GM12874 (cell line): ENCODE measurements around the gene ERFL.
A peak's percentile ranks its signal among the peaks of the same experiment; 100 is the strongest.

Experiments used
- CTCF ChIP-seq: IDR thresholded peaks from 2 replicates; pipeline ENCODE4 v1.5.1; 2011; ENCODE audit warnings: low read depth, mild to moderate bottlenecking, control low read depth, low read length, moderate library complexity; ENCODE audit not compliant: insufficient read depth

The ERFL gene

GRCh38 chr19:41934849-41935374 is 6.7 kb upstream of the ERFL start:
- peak; percentile 88 for TF ChIP-seq CTCF

- TF ChIP-seq CTCF, result no peak
These were observed 5.6 kb upstream of the ERFL start for GRCh38 chr19:41933693-41934426.

DNA sequence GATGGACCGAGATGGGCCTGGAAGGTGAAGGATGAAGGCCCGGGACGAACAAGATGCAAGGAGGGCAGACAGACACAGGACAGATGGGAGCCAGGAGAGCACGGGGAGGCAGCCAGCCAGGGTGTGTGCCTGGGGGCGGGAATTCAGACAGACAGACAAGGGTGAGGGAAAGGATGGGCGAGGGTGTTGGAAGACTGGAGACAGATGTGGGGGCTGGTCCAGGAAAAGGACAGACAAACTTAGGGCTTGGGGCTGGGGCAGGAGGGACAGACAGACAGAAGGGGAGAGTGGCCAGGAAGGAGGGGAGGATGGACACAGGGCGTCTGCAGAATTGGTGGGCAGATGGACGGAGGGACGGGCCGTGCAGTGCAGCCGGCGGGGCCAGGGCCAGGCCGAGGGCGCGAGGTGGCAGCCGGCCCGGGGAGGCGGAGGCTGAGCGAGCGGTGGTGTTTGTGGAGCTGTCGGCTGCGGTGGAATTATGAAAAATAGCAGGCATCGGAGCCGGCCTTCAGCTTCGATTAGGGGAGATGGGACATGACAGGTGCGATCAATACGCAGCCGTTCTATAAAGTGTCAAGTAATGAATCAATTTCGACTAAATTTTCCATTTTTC is 4.6 kb upstream of the ERFL start:
- TF ChIP-seq CTCF, result no peak

DNA sequence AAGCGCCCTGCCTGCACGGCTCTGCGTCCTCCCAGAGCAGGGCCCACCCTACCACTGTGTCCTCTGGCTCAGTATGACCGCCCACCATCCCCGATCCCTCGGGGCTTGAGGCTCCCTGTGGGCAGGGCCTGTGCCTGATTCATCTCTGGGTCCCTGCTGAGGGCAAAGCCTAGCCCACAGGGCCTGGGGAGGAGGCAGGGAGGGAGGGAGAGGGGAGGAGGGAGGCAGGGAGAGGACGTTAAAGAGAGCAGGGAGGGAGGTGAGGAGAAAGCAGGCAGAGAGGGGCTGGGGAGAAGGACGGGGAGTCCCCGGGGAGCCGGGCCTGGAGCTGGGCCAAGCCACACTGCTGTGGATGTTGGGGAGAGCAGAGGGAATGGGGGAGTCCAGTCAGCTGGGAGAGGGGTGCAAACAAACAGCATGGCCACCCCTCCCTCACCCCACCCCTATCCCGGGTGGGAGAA is 4.0 kb upstream of the ERFL start:
- TF ChIP-seq CTCF, result no peak

DNA sequence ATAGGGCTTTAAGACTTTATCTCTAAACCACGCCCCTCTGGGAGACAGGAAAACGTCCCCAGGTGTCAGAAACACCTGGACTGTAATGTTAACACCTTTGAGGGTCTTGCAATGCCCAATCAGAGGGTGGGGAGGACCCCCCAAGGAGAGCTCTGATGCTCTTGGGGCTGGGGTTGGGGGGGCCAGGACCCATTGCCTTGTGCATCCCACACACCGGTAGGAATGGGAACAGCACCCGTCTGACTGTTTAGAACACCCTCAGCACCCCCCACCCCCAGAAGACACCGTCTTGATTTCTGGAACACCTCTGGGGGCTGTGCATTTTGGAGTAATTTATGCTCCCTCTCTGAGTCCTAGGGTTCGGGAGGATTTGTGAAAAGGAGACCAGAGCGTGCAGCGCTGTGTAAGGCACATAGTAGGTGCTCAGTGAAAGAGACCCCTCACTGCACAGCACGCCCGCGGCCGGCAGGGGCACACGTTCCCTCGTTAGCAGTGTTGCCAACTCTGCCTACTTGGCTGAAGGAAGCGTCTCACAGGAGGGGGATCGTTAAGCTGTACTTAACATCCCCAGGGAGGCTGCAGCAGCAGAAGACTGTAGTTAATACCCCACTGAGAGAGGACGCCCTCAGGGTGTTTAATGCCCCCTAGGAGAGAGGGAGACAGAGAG is 2.8 kb upstream of the ERFL start:
- TF ChIP-seq CTCF, result peak; percentile 59

GRCh38 chr19:41930322-41930722 is 2.1 kb upstream of the ERFL start:
- TF ChIP-seq CTCF, result no peak

DNA sequence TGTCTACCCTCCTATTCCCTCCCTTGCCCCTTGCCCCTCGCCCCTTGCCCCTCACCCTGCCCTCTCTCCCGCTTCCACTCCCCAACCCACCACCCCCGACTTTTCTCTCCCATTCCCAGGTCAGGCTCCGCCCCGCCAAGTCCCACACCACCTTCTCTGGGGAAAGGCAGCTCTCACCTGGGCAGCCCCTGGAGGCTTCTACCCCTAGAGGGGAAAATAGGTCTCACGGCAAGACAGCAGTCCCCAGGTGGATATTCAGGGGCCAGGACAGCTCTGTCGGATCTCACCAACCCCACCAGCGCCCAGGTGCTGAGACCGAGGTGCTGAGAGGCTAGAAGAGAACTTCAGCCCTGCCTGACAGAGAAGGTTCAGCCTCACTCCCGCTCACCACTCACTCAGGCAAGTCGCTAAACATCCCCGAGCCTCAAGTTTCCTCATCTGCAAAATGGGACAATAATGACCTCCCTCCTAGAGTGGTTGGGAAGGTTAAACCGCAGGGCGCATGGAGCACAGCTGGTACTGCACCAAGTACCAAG is 1.4 kb upstream of the ERFL start:
- no peak for TF ChIP-seq CTCF
